ENCODE results near the gene STARD4.

Gene STARD4, protein sequence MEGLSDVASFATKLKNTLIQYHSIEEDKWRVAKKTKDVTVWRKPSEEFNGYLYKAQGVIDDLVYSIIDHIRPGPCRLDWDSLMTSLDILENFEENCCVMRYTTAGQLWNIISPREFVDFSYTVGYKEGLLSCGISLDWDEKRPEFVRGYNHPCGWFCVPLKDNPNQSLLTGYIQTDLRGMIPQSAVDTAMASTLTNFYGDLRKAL

DNA sequence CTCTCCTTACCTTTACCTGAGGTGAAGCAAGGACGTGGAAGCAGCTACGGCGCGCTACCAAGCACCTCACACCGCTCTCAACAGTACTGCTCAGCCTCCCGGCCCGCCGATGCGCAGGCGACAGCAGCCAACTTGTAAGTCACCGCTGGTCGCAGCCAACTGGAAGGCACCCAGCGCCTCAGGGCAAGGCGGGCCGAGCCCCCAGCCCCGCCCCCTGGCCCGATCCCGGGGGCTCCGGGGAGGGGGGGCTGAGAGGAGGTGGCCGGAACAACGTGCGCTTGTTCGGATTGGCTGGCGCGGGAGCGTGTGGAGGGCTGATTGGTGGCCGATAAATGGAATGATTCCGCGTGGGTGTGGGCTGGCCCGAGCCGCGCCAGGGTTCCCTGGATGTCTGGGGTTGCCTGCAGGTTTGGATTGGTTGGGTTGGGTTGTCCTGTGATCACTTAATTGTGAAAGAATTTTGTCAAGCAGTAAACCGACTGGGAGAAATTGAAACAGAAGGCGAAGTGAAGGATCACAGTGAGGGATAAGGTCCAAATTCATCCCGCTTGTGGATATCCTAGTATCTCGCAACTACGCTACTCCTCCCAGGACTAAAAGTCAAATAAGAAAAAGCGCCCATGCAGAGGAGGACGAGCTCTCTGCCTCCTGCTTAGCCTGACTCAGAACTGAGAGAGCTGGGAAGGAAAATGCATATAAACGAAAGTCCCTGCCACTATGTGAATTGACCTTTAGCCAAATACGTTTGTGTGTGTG lies at the start of gene STARD4:
Gene STARD4 (minus strand): TSS at position 161 of the 756 bp plus-strand sequence. CDS start 5,102 bp downstream, outside the sequence.
- DNase-seq: peak; percentile 71

DNA sequence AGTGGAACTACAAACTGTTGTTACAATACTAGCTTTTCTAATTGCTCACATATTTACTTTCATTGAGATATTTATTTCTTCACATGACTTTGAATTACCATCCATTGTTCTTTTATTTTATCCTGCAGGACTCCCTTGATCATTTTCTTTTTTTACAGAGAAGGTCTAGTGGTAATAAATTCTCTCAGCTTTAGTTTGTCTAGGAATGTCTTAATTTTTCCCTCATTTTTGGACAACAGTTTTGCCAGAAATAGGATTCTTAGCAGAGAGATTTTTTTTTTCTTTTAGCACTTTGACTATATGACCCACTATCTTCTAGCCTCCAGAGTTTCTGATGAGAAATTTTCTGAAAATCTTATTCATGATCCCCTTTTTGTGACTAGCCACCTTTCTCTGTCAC lies 47.3 kb upstream of the STARD4 start:
- no peak for DNase-seq

DNA sequence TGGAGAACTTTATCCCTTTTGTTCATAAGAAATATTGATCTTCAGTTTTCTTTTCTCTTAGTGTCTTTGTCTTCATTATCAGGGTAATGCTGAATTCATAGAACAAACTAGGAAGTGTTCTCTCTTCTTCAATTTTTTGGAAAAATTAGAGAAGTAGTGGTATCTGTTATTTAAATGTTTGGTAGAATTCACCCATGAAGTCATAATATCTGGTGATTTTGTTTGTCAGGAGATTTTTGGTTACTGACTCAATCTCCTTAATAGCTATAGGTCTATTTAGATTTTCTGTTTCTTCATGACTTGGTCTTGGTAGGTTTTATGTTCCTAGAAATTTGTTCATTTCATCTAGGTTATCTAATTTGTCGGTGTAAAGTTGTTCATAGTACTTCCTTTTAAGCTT lies 45.4 kb upstream of the STARD4 start:
- no peak for DNase-seq

DNA sequence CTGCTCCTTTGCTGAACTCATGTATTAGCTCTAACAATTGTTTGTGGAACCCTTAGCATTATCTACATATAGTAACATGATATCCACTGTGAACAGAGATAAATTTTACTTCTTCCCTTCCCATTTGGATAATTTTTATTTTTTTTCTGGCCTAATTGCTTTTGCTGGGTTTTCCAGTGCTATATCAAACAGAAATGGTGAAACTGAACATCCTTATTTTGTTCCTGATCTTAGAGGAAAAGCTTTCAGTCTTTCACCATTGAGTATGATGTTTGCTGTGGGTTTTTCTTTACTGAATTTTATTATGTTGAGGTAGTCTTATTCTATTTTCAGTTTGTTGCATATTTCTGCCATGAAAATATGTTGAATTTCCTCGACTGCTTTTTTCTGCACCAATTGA lies 44.8 kb upstream of the STARD4 start:
- DNase-seq: no peak

DNA sequence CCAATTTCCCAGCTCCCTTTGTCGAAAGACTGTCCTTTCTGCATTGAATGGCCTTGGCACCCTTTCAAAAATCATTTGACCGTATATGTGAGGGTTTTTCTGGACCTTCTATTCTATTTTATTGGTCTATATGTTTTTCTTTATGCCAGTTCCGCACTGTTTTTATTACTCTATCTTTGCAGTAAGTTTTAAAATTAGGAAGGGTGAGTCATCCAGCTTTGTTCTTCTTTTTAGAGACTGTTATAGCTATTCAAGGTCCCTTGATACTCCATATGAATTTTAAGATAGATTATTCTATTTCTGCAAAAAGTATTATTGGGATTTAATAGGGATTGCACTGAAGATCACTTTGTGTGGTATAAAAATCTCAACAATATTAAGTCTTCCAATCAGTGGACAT lies 44.2 kb upstream of the STARD4 start:
- no peak for DNase-seq

DNA sequence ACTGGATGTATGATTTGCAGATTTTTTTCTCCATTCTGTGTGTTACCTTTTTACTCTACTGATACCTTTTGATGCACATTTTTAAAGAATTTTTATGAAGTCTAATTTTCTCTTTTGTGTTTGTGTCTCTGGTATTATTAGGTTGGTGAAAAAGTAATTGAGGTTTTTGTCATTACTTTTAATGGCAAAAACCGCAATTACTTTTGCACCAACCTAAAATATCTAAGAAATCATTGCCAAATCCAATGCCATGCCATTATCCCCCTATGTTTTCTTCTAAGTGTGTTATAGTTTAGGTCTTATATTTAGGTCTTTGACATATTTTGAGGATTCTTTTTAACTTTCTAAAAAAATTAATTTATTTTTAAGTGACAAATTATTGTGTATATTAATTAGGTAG lies 43.4 kb upstream of the STARD4 start:
- DNase-seq: no peak

DNA sequence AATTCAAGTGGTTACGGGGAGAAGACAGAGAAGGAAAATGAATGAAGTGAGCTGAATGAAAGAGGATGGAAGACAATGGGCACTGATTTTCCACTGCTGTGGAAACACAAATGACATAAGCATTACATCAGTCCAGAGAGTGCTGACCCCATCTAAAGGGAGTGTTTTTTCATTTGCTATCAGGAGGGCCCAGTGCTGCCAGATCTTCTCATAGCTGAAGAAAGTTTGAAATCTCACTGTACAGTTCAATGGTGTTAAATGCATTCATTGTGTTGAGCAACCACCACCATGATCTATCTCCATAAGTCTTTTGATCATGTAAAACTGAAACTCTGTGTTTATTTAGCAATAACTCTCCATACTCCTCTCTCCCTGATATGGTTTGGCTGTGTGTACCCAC lies 41.5 kb upstream of the STARD4 start:
- no peak for DNase-seq

DNA sequence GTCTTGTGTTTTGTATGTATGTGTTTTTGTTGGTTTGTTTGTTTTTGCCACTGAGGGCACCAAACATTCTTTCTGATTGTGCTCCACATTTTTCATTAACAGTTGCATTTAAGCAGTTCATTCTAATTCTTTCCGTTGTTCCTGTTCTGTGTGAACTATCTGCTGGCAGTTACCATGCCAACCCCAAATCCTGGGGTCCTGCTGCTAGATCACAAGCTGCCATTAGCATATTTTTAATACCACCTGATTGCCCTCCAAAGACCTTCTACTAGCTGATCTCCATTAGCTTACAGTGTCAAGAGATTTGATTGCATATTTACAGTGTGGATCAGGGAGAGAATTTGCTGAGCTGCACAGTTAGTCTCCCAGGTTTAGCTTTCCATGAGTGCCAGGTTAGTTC lies 40.6 kb upstream of the STARD4 start:
- no peak for DNase-seq

DNA sequence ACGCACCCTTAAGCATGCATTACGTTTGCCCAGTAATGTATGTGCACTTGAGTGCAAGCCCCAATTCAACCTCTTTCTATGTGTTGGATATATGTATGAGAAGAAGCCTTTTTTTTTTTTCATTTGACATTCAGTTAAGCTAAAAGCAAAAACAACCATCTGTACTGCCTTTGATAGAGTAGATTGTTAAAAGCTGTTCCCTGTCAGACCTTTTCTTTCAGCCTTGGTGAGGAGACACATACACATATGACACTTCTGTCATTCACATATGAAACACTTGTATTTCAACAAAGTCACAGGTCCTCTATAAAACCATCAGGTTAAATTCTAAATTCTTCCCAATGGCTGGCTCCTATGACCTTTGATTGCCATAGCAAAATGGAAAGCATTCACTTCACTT lies 40.2 kb upstream of the STARD4 start:
- DNase-seq: no peak

DNA sequence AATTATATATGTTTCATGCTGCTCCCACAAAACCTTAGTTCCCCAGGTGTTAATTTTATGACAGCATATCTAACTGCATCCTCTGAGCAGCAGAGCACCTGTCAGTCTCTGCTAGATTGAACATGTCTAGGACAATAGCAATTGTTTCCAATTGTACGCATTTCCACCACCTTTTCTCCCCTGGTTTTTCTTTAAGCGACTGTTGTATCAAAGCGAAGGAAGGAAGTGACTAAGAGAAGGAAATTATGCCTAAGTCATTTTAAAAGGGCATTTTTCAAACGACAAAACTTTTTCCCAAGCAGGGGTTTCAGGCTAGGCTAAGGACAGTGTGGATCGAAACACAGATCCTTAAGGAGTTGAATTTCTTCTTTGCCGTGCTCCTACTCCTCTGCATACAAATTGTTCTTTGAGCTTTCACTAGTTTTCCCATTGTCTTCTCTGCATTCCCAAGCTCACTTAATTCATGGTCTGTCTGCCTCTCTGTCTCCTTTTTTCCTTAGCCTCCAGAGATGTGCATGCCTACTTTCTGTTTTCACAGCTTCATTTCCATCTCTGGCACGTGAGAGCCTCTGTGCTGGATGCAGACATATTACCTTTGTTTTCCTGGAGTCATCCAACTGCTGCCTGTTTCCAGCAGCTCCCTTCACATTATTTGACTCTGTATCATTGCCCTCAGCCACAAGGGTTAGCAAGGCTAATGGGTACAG lies 39.4 kb upstream of the STARD4 start:
- DNase-seq: no peak

DNA sequence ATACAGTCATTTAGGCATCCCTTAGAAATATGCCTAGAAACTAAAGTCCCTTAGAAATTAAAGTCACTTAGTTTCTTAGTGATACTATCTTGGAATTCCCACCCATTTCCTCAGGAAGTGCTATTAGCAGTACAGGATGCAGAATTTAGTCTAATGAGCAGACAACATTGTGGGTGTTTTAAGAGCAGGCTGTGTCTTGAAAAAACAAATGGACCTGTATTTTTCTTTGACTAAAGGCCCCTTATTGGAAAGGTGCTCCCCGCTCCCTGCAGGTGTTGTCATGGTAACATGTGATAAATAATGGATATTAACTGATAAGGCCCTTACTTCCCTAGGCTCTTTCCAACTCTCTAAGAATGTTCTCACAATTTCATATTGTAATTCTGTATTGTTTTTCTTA lies 38.8 kb upstream of the STARD4 start:
- DNase-seq: no peak

DNA sequence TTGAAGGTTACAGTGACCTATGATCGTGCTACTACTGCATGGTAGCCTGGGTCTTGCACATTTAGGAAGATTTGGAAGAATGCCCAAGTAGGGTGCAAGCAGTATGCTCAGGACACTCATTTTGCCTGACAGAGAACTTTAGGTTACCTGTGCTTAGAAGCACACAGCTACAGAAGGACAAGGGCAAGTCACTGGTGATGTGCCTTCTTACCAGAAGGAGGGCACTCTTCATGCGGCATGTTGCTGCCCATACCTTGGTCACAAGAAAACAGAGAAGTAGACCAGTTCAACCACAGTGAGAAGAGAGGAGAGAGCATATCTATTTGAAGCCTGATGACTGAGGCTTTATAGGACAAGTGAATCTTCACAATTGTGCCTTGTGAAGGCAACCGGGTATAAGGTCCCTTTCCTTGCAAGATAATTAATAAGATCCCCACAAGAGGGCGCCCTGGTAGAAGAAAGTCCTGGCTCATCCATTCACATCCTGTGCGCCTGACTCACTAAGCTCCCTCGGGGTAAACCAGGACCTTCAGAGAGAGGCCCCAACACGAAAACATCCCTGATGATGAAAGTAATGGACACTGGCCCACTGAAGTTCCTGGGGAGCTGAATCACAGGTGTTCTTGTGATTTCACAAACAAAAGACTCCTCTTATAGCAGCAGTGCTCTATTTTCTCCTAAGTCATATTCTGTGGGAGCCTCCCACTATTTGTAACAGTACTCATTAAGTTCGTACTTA lies 38.1 kb upstream of the STARD4 start:
- no peak for DNase-seq

DNA sequence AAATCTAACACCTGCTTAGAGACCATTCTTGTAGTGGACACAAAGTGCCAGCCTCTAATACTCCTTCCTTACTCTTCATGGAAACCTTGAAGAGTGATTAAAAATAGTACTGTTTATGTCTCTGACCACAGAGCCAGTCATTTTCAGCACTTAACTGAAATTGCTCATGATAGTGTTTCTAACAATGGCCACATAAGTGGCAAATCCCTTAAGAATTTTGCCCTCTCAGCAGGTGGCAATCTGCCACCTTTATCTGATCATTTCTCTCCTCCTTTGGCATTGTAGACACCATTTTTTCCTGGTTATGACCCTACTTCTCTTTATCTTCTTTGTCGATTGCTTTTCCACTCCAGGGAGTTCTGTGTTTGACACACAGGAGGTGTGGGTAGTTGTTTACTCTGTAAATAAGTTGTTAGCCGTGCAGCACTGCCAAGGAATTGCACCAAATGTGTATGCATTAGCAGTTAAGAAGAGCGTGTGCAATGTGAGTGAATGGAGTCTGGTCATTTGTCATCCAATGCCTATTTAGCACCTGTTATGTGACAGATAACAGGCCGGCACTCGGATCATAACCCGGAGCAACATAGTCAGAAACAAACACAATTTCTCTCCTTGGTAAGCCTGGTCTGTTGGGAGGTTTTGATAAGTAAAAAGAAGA lies 36.8 kb upstream of the STARD4 start:
- no peak for DNase-seq

DNA sequence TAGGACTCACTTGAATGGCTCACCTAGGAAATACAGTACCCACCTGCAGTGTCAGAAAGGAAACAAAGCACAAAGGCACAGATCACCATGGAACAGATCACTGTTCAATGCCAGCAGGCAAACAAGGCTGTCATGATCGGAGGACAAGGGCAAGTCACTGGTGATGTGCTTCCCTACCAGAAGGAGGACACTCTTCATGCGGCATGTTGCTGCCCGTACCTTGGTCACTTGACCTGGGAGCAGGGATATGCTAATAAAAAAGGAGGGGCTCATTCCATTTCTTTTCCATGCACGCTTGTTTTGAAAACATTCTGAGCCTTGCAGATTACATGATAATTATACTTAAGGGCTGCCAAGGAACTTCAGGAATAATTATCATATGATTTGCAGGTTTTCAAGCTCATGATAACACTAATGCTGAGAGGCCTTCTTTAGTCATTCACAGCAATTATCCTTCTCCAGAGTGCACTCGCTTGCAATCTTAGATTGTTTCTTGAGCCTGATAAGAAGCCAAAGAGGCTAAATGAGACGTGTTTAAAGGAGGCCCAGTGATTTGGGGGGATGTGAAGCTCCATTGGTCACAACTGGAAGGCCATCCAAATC lies 36.1 kb upstream of the STARD4 start:
- DNase-seq: no peak

DNA sequence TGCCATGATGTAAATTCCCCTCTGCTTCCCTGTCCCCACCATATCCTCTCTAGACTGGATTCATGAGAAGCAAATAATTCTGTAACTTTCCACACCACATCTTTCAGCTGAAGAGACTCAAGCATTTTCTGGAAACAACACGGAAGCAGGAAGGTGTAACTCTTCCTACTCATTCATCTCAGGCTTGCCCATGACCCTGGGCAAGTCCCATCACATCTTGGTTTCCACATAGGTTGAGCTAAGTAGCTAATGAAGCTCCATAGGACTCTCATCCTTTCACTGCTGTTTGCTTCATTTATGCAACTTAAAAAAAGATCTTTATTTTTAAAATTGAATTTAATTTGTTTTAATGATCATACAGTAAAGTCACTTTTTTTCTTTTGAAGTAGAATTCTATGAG lies 32.7 kb upstream of the STARD4 start:
- DNase-seq: no peak

DNA sequence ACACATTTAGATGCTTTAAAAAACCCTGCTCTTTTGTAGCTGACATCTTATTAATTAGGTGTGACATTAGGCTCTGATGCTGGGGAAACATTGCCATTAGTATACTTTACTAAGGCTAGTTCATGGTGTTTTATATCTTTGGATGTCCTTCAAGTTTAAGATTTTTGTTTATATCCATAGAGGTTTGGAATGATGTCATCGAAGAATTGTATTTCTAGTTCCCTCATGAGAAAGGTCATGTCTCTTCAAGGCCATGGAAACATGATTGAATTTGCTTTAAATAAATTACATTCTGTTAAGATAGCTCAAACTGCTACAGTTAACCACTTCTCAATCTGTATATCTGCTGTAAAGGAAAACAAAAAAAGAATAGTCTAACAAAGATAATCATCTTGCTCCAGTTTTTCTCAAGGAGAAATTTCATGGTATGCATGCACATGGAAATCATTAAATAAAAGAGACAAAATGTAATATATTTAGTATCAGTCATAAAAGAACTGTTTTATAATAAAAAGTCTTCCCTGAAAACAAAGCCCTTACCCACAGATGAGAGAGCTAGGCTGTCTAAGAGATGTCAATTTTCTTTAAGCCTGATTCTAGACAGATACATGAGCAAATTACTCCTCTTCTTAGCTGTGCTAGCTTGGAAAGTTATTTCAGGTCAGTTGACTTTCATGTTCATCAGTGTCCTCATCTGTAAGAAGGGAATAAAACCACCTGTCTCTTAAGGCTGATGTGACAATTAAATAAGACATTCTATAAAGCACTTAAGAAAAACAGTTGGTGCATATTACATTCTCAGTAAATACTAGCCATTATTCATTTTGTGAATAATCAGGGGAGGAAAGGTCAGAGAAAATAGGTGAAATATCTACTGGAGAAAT lies 25.0 kb upstream of the STARD4 start:
- no peak for DNase-seq

DNA sequence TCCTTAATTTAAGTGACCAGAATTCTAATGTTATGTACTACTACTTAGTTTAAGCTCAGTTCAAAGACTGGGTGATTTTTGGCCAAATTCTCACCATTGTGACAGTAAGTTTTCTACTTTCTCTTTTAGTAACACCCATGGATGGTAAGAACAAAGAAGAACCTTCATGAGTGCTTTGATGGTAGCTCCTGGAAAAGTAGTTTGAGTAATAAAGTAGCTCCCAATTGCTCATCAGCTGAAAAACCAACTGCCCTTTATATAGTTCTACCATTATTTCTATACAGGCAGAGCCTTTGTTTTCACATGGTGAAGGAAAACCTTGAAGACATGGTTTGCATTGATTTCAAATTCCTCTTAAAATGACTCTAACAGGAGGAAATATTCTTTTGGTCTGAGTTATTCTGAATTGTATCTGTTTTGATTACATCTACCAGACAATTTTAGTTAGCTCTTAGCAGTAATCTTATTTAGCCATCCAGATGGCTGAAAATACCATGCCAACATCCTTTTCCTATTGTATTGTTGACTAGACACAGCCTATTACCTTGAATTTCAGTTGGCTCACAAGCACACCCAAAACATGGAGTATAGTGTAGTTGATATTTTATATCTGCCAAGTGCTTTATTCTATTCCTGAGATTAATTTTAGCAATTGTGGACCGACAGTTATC lies 23.7 kb upstream of the STARD4 start:
- DNase-seq: no peak

DNA sequence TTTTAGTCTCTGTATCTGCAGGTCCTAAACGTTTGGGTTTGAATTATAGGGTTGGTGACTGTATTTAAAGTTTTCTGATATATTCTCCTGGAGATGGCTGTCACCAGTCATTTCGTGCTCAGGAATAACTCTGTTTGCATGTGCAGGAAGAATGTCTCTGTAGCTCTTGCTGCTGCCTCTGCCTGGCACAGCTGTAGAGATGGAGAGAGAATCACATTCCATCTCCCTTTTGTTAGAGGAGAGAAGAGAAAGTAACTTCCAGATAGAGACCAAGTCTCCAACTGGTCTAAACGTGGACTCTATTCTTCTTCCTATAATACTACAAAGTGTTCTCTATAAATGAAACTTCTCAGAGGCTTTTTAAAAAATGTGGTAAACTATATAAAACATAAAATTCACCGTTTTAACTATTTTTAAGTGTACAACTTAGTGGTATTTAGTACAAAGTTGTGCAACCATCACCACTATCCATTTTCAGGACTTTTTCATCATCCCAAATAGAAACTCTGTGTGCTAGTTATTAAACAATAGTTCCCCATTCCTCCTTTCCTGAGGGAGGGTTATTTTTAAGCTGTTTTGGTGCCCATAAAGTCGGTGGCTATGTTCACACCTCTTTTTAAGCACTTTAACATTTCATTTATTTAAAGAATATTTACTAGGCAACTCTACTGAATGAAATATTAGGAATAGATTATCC lies 20.7 kb upstream of the STARD4 start:
- no peak for DNase-seq

DNA sequence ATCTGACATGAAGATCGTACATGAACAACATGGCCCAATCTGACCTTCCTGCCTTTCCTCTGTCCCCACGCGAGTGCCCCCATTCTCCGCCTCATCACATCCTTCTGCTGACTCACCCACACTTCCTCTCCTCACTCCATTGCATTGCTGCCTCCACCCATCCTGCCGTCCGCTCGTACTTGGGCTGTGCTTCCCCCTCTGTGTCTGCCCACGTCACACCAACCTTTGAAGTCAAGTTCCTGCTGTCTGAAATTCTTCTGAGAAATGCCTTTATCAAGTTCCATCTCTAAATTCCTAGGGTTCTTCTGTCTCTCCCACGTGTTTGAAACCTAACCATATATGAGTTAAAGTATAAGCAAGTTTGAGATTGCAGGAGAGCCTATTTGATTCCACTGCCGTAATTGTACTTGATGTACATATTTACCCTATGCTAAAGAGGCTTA lies 18.0 kb upstream of the STARD4 start:
- no peak for DNase-seq

DNA sequence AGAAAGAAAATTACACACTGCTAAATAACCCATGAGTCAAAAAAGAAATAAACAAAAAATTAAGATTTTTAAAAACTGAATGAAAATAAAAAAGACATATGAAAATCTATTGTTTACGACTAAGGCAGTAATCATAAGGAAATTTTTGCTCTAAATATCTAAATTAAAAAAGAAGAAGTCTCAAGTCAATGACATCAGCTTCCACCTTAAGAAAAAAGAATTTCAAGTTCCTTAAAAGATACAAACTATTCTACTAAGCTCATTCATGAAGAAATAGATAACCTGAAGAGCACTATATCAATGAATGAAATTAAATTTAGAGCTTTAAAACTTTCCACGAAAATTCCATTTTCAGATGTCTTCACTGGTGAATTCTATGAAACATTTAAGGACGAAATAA lies 15.7 kb upstream of the STARD4 start:
- no peak for DNase-seq
